Duodenal mucosa (tissue), 2 donors: ENCODE data around the gene SLC12A9.

Experiments
- H3K27ac ChIP-seq: one replicate; pipeline ENCODE4 v1.7.0; 2013; ENCODE audit warnings: low read depth, low read length
- H3K27me3 ChIP-seq, 2 donors: one replicate each; pipeline ENCODE4 v1.7.0; 2013; ENCODE audit warnings: low read length in 2 of 2, control low read depth in 1 of 2; ENCODE audit not compliant: insufficient read depth in 2 of 2, control insufficient read depth in 1 of 2
- H3K36me3 ChIP-seq, 2 donors: one replicate each; pipeline ENCODE4 v1.7.0; 2013; ENCODE audit warnings: low read length in 2 of 2, control low read depth in 1 of 2; ENCODE audit not compliant: insufficient read depth in 2 of 2, control insufficient read depth in 1 of 2
- H3K4me1 ChIP-seq, 2 donors: one replicate each; pipeline ENCODE4 v1.7.0; 2013; ENCODE audit warnings: low read length in 2 of 2, control low read depth in 1 of 2; ENCODE audit not compliant: insufficient read depth in 2 of 2, control insufficient read depth in 1 of 2
- H3K4me3 ChIP-seq, 2 donors: one replicate each; pipeline ENCODE4 v1.7.0; 2013; ENCODE audit warnings: low read length in 2 of 2, low read depth in 1 of 2
- H3K9ac ChIP-seq, 2 donors: one replicate each; pipeline ENCODE4 v1.7.0; 2013; ENCODE audit warnings: low read length in 2 of 2, low read depth in 1 of 2
- H3K9me3 ChIP-seq, 2 donors: one replicate each; pipeline ENCODE4 v1.7.0; 2013; ENCODE audit warnings: low read length in 2 of 2, control low read depth in 1 of 2; ENCODE audit not compliant: control insufficient read depth in 1 of 2

SLC12A9 gene

GRCh38 chr7:100825215-100825671 lies 27.3 kb upstream of the SLC12A9 start:
- Histone ChIP-seq H3K9me3 (no peaks in the 10 kb centered on the region), H3K27me3 (peaks cover 4 to 7% of the 10 kb centered on the region in 2 donors), H3K4me1 (peaks cover 16 to 28% of the 10 kb centered on the region in 2 donors), H3K4me3 (peak overlapping the region; percentile 71 to 77), H3K27ac (no peak overlapping the region), H3K36me3 (peaks cover 4 to 21% of the 10 kb centered on the region in 2 donors), H3K9ac (peak overlapping the region; percentile 70 to 79)

DNA sequence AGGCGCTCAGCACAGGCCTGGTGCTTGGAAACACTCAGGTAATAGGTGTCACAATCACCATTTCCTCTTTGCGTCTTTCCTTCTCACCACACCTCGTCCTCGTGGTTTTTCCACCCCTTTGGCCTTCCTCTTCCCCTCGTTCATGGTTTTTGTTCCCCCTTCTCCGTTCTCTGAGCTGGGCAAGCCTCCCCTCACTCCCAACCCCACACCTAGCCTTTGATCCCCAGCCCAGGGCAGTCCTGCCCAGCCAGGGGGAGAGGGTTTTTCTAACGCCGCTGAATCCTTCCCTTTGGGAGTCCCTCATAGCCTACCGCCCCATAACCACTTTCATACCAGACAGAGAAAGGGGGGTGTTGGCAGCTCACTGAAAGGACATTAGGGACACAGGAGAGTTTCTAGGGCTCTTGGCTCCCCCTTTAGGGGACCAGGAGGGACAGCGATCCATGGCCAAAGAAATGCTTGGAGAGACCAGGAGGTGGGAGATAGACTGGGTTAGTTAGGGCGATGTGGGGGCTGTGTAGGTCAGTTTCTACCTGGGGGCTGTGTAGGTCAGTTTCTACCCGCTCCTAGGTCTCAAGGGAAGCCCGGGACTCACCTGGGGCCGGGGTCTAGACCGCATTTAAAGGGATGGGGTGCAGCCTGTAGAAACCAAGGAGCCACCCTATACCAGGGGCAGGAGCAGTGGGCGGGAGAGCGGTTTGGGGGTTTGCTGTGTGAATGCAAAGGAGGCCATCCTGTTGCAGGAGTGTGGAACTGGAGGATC lies 26.6 kb upstream of the SLC12A9 start:
- Histone ChIP-seq H3K36me3 (peaks cover 0 to 16% of the 10 kb centered on the region in 2 donors), H3K4me1 (peaks cover 16 to 31% of the 10 kb centered on the region in 2 donors), H3K27me3 (peaks cover 4 to 7% of the 10 kb centered on the region in 2 donors), H3K27ac (no peak overlapping the region), H3K9ac (peak overlapping the region; percentile 70 to 79), H3K9me3 (no peaks in the 10 kb centered on the region), H3K4me3 (peak overlapping the region; percentile 71 to 77)

DNA sequence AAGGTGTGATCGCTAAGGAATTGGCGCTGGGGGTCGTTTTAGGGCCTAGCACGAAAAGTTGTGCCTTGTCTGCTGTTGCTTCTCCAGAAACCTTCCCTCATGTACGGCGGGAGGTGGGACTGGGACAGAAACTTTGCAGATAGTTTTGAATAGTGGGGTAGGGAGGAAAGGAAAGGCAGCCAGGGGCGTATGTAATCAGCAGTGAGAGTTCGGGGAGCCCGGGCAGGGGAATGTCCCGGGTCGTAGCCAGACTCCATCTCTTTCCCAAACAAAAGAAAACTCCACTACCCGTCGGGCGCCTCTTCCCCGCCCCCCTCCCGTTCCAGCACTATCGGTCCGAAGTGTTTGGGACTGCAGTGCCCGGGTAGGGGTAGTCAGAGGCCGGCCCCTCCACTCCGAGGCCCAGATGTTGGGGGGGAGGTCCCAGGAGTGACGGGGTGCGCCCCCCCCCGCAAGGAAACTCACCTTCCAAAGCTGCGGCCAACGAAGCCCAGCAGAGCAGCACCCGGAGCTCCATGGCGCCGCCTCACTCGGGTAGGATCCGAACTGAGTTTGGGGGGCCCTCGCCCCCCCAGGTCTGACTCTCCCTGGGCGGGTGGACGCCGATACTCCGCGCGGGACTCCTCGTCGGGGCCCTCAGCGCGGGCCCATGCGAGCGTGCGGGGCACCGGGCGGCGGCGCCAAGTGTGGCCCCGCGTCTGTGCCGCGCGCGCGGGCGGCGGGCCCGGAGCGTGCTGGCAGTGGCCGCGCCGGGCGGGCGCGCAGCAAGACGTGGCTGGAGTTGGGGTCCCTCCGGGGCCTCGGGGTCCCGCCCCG lies 25.8 kb upstream of the SLC12A9 start:
- H3K9me3 ChIP-seq, result no peaks in the 10 kb centered on the region
- peak overlapping the region; percentile 71 to 77 for H3K4me3 ChIP-seq
- peaks cover 16 to 33% of the 10 kb centered on the region in 2 donors for H3K4me1 ChIP-seq
- peak overlapping the region; percentile 20 for H3K27ac ChIP-seq
- H3K9ac ChIP-seq, result peak overlapping the region; percentile 70 to 79
- H3K27me3 ChIP-seq, result peaks cover 4 to 7% of the 10 kb centered on the region in 2 donors
- peaks cover 0 to 16% of the 10 kb centered on the region in 2 donors for H3K36me3 ChIP-seq

- H3K4me1 ChIP-seq, result peaks cover 16 to 33% of the 10 kb centered on the region in 2 donors
- peaks cover 0 to 13% of the 10 kb centered on the region in 2 donors for H3K36me3 ChIP-seq
- H3K9me3 ChIP-seq, result no peaks in the 10 kb centered on the region
- peak within 1 kb of the TSS; percentile 20 for H3K27ac ChIP-seq
- peaks cover 4 to 7% of the 10 kb centered on the region in 2 donors for H3K27me3 ChIP-seq
- H3K4me3 ChIP-seq, result peak within 1 kb of the TSS; percentile 71 to 77
- H3K9ac ChIP-seq, result peak within 1 kb of the TSS; percentile 70 to 79
Measured at GRCh38 chr7:100827330-100828226, 24.9 kb upstream of the SLC12A9 start, which contains the start of gene EPHB4. TSS of gene EPHB4 (minus strand) at chr7:100827523. CDS start at chr7:100827030, 493 bp downstream.

GRCh38 chr7:100829150-100829716 lies 23.3 kb upstream of the SLC12A9 start:
- Histone ChIP-seq H3K4me3 (no peak overlapping the region), H3K27me3 (peaks cover 4 to 7% of the 10 kb centered on the region in 2 donors), H3K27ac (no peak overlapping the region), H3K9ac (no peak overlapping the region), H3K36me3 (no peaks in the 10 kb centered on the region), H3K4me1 (peaks cover 16 to 33% of the 10 kb centered on the region in 2 donors), H3K9me3 (no peaks in the 10 kb centered on the region)

DNA sequence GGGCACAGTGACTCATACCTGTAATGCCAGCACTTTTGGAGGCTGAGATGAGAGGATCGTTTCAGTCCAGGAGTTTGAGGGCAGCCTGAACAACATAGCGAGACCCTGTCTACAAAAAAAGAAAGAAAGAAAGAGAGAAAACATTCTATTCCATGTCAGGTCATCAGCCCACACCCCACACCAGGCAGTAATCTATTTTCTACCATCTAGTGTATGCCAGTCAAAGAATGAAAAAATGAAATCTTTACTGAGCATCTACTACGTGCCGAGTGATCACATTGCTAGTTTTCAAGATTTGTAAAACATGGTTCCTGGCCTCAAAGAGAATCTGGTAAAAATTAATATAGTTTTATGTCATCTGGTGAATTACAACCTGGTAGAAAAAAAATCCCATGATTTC lies 22.1 kb upstream of the SLC12A9 start:
- no peaks in the 10 kb centered on the region for H3K9me3 ChIP-seq
- H3K9ac ChIP-seq, result no peak overlapping the region
- no peak overlapping the region for H3K27ac ChIP-seq
- H3K4me1 ChIP-seq, result peaks cover 6 to 22% of the 10 kb centered on the region in 2 donors
- no peaks in the 10 kb centered on the region for H3K36me3 ChIP-seq
- no peak overlapping the region for H3K4me3 ChIP-seq
- H3K27me3 ChIP-seq, result peaks cover 4 to 7% of the 10 kb centered on the region in 2 donors

DNA sequence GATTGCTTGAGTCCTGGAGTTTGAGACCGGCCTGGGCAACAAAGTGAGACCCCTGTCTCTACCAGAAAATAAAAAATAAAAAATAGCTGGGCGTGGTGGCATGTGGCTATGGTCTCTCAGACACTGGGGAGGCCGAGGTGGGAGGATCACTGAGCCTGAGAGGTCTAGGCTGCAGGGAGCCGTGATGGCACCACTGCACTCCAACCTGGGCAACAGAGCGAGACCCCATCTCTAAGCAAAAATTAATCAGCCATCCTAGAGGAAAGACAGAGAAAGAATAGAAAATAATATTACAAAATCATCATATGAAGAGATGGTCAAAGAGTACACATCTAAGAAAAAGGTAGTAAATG lies 20.3 kb upstream of the SLC12A9 start:
- peak overlapping the region in 1 of 2 donors; percentile 18 for H3K9ac ChIP-seq
- H3K9me3 ChIP-seq, result no peaks in the 10 kb centered on the region
- H3K4me3 ChIP-seq, result no peak overlapping the region
- H3K4me1 ChIP-seq, result peaks cover 0 to 24% of the 10 kb centered on the region in 2 donors
- no peaks in the 10 kb centered on the region for H3K36me3 ChIP-seq
- no peak overlapping the region for H3K27ac ChIP-seq
- peaks cover 0 to 4% of the 10 kb centered on the region in 2 donors for H3K27me3 ChIP-seq

- Histone ChIP-seq H3K36me3 (no peaks in the 10 kb centered on the region), H3K9ac (peak overlapping the region in 1 of 2 donors; percentile 47), H3K4me1 (peaks cover 0 to 12% of the 10 kb centered on the region in 2 donors), H3K9me3 (no peaks in the 10 kb centered on the region), H3K27ac (peak overlapping the region; percentile 26), H3K27me3 (no peaks in the 10 kb centered on the region), H3K4me3 (no peak overlapping the region)
Measured at GRCh38 chr7:100835903-100836811, 16.4 kb upstream of the SLC12A9 start.

- Histone ChIP-seq H3K9ac (peak overlapping the region; percentile 30 to 52), H3K9me3 (no peaks in the 10 kb centered on the region), H3K4me1 (peaks cover 0 to 12% of the 10 kb centered on the region in 2 donors), H3K27ac (peak overlapping the region; percentile 65), H3K36me3 (no peaks in the 10 kb centered on the region), H3K4me3 (peak overlapping the region; percentile 55 to 65), H3K27me3 (no peaks in the 10 kb centered on the region)
Measured at GRCh38 chr7:100836812-100837098, 15.8 kb upstream of the SLC12A9 start.
